ENCODE measurements around the gene TCIRG1.

TCIRG1 gene

DNA sequence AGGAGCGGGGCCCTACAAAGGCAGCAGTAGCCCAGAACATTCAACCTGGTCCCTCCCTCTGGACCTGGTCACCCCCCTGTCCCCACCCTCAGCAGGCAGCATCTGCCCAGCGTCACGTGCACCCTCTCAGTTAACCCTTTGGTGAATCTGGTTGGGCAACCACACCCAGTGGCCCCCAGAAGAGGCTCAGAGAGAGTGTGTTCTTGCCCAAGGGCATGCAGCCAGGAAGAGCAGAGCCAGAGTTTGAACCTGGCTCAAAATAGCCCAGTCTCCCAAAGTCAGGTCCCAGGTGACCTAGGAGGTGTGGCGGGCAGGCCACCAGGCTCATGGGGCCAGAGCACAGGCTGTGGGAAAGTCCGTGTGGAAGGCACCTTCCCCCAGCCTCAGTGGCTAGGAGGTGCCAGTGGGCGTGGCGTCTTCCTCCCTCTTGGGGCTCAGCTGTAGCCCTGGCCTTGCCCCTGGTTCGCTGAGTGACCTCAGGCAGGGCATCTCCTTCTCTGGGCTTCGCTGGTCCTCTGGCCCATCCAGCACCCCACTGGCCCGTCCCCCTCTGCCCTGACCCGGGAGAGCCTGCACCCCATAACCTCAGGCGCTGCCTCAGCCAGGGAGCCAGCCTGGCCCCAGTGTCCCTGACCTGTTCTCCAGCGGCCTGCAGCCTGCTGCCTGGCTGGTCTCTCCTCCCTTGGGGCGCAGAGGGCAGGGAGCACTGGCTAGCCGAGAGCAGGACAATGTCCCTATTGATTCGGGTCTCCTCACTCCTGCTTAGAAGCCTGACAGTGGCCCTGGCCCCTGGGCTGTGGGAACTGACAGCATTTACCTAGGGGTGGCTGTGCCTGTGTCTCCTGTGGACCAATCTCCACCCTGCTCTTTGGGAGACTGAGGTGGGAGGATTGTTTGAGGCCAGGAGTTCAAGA is 21.7 kb upstream of the TCIRG1 start:
- DNase-seq (ENCODE audit: low read depth) = no peak

DNA sequence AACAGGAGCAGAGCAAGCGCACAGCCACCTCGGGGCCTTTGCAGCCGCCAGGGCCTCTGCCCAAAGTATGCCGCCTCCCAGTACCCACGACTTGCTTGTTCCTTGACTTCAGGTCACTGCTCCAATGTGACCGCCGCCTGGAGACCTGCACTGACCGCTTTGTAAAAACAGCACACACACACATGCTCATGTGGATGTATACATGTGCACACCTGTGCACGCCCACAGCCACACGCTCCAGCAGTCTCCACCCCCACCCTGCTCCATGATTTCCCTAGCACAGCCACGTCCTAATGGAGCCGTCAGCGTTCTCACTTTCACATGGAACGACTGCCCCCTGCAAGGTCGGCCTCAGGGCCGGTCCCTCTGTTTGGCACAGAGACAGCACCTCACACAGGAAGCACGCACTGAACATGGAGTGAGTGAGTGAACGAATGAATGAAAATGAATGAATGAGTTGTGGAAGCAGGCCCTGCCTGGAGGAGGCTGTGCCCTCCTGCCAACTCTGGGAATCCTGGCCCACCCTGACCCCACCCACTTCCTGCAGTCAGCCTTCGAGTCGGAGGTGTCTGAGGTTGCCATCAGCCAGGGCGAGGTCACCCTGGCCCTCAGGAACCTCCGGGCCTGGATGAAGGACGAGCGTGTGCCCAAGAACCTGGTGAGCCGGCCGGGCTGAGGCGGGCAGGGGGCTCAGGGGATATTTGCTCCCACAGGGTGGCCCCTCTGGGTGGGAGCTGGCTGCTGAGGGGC is 20.7 kb upstream of the TCIRG1 start:
- no peak for DNase-seq (ENCODE audit: low read depth)

DNA sequence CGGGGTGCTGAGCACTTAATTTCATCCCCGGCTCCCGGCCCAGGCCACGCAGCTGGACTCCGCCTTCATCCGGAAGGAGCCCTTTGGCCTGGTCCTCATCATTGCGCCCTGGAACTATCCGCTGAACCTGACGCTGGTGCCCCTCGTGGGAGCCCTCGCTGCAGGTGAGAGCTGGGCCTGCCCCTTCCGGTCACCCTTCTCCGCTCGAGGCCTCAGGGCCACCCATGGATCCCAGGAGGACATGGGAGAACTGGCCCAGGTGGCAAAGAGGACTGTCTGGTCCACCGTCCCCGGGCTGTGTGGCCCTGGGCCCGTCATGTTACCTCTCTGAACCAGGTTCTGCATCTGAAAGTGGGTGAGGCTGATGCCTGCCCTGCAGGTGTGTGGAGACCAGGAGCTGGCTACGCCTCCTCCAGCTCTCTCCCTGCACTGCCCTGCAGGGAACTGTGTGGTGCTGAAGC is 20.1 kb upstream of the TCIRG1 start:
- DNase-seq (ENCODE audit: low read depth) = no peak

DNA sequence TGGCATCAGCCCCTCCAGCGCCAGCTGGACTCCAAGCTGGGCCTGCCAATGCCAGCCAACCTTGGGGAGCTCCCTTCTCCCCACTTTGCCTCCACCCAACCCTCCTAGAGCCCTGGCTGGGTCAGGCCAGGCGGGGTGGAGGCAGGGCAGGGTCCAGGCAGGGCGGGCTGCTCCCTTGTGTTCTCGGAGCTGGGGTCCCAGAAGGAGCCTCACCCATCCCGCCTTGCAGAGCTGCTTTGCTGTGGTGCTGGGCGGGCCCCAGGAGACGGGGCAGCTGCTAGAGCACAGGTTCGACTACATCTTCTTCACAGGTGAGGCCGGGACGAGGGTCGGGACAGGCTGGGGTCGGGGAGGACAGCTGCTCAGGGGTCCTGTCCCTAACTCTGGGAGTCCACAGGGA is 19.3 kb upstream of the TCIRG1 start:
- DNase-seq (ENCODE audit: low read depth) = no peak

DNA sequence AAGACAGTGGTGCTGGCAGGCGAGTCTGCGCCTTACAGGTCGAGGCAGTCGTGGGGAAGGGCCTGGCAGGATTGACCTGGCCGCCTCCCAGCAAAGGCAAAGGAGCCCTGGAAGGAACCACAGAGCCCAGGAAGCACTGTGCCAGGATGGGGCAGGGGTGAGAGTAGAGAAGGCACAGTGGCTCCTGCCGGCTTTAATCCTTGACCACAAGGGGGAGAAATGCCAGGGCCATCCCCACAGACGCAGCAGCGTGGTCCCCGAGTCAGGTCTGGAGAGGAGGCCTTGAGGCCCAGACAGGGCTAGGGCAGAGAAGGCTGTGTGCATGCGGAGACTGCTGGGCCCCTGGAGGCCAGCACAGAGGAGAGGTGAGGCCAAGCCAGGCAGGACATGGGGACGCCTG is 18.2 kb upstream of the TCIRG1 start:
- no peak for DNase-seq (ENCODE audit: low read depth)

DNA sequence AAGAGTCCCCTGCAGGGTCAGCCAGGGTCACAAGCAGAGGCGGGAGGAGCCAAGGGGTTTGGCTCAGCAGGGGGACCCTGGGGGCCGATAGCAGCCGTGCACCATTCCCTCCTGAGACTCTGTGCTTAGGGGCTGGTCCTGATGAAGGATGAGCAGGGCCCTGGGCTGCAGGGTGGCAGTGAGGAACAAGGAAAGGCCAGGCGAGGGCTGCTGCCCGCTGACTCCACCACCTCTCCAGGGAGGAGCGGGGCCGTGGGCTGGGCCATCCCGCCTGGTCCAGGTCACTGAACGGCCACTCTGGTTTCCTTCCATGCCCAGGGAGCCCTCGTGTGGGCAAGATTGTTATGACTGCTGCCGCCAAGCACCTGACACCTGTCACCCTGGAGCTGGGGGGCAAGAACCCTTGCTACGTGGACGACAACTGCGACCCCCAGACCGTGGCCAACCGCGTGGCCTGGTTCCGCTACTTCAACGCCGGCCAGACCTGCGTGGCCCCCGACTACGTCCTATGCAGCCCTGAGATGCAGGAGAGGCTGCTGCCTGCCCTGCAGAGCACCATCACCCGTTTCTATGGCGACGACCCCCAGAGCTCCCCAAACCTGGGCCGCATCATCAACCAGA is 17.5 kb upstream of the TCIRG1 start:
- DNase-seq (ENCODE audit: low read depth) = no peak

DNA sequence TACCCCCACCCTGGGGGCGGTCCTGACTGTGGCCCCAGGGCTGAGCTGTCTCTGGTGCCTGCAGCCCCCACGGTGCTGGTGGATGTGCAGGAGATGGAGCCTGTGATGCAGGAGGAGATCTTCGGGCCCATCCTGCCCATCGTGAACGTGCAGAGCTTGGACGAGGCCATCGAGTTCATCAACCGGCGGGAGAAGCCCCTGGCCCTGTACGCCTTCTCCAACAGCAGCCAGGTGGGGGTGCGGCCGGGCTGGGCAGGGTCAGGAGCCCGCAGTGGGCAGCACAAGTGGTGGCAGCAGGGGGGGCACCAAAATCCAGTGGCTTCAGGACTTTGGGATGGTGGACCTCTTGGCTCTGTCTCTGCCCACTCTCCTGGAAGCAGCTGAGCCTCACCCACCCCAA is 16.3 kb upstream of the TCIRG1 start:
- no peak for DNase-seq (ENCODE audit: low read depth)

DNA sequence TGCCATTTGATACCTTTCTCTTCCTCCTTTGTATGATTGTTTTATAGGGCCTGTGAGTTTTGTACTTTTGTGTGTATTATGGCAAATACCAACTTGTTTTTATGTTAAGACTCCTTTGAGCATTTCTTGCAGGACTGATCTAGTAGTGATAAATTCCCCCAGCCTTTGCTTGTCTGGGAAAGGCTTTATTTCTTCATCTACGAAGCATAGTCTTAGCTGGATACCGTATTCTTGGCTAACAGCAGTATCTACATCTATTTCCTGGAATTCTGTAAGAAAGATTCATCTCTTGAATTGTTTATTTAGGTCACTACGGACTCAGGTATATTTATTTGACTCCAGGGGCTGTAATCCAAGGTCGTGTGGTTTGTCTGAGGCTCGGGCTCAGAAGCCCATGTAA is 14.3 kb upstream of the TCIRG1 start:
- no peak for DNase-seq (ENCODE audit: low read depth)

DNA sequence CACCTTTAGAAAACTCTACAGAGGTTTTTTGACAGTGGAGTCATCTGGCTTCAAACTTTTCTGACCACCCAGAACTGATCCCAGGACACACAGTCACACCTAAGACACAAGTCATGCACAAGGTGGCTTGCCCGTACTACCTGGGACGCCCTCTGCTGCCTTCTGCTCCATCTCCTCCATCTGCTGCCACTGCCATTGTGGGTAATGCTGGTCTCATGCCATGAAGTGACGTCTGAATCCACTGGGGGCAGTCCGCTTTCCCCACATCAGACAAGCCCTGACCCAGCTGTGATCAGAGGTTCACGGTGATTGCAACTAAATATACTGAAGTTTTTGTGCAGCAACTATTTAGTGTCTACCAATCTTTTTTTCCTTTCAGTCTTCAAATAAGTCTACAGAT is 13.8 kb upstream of the TCIRG1 start:
- DNase-seq (ENCODE audit: low read depth) = no peak

DNA sequence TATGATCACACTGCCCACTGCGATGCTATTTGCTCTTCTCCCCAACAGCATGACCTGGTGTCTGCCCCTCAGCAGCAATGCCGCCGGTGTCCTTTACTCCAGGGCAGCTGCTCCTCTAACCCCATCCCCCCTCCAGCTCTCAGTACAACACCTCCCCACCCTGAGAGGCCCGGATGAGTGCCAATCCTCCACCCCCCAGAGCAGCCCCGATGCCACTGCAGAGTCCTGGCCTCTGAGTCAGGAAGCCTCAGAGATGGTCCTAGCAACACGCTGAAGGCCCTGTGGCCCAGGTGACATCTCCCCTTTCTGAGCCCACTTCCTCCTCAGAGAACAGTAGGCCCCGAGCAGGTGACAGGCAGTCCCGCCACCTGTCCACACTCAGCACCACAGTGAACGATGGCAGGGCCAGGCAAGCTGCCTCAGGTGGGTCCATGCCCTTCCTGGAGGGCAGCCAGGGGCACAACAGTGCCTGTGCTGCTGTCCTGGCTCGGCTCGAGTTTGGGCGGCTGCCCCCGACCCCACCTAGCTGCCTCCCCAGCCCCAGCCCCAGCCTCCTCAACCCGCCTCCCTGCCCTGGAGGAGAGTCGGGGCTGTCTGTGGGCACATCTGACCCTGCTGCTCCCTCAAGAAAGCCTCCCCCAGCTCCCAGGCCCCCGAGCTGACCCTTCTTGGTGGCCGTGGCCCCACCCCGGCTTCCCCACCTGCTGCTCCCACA is 12.3 kb upstream of the TCIRG1 start:
- DNase-seq (ENCODE audit: low read depth) = no peak

DNA sequence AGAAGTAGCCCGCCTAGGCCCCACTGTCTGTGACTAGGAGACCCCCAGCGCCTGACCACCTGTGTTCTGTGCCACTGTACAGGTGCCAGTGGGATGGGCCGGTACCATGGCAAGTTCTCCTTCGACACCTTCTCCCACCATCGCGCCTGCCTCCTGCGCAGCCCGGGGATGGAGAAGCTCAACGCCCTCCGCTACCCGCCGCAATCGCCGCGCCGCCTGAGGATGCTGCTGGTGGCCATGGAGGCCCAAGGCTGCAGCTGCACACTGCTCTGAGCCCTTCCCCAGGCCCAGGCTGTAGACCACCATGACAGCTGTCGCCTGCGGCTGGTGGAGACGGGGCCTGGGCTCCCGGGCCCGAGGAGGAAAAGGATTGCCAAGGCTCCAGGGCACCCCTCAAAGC is 11.2 kb upstream of the TCIRG1 start:
- DNase-seq (ENCODE audit: low read depth) = no peak

DNA sequence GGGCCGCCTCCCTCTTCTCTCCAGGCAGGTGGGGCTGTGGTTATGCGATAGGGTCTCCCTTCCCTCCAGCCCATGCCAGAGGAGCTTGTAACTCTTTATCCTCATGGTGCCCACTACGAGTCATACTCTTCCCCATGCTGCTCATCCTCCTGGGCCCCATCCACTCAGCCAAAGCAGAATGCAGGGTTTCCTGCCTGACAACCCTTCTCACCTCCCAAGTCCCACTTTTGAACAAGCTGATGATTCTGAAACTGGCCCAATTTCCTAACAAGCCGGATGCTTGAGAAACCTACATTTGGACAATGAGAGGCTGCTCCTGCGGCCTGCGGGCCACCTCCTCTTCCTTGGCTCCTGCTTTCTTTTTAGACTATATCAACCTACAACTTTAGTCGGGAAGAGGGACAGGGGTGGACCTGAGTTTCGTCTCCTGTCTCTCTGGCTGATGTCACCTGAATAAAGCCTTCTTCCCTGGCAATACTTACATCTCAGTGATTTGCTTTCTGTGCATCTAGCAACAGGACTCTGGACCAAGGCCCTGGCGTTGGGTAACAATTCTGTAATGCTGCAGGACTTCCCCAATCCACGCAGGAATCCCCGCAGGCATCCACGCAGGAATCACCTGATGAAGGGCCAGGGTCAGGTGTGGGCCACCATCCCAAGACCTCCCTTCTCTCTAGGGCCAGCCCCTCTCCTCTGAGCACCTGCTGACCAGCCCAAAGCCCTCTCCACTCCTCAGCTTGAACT is 9.9 kb upstream of the TCIRG1 start:
- DNase-seq (ENCODE audit: low read depth) = no peak

DNA sequence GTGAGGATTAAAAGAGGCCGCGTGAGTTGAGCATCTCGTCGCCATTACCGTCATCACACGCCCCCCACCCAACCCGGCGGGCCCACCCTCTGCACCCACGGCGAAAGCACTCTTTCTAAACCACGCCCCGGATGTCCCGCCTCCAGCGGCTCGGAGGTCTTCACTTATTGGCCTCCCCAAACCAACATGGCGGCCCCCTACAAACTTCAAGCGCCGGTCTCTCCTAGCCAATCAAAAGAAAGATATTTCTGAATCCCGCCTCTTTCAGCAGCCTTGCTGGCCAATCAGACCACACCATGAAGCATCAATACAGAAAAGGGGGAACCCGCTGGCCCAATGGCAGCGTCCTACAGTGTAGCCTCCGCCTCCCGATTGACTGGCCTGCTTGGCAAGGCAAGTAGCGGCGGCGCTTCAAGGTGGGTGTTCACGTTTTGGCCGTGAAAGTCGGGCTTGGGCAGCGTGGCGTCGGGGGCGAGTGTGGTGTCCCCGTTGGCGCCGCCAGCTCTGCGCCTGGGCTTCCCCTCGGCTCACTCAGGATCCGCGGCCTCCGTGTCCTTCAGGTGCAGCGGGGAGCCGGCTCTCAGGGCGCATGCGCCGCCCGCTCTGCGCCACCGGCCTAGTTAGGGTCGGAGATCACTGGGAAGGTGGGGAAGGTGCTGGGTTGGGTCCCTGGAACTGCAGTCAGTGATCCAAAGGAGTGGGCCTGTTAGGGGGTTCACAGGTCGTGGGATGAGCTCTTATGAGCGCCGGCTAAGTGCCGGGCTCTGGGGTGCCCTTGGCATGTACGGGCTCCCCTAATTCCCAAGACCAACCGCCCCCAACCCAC is 8.3 kb upstream of the TCIRG1 start, which contains the start of gene NDUFS8:
Gene NDUFS8, plus strand, starts transcription at position 364 of the 826 bp plus-strand sequence. CDS start 1,471 bp downstream, outside the sequence.
- DNase-seq (ENCODE audit: low read depth) = peak; percentile 95

DNA sequence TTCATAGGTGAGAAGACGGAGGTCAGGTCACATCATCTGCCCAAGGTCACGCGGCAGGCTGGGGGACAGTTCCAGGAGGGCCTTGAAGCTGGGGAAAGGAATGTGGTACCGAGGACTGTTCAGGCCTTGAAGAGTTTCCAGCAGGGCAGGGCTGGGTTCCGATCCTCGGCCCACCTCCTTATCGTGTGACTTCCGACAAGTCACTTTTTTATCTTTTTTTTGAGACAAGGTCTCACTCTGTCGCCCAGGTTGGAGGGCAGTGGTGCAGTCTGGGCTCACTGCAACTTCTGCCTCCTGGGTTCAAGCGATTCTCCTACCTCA is 7.7 kb upstream of the TCIRG1 start:
- DNase-seq (ENCODE audit: low read depth) = no peak

DNA sequence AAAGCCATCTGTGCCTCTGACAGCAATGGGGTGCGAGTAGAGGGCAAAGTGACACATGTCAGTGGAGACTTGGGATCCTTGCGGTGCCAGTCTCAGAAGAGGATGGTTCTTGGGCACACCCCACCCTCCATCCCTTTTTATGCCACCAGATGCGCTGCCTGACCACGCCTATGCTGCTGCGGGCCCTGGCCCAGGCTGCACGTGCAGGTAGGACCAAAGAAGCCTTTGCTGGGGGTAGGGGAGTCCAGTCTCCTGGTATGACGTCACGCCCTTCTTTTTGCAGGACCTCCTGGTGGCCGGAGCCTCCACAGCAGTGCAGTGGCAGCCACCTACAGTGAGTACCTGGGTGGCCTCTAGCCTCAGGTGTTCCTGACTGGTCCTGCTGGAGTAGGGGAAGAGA is 6.8 kb upstream of the TCIRG1 start:
- no peak for DNase-seq (ENCODE audit: low read depth)

DNA sequence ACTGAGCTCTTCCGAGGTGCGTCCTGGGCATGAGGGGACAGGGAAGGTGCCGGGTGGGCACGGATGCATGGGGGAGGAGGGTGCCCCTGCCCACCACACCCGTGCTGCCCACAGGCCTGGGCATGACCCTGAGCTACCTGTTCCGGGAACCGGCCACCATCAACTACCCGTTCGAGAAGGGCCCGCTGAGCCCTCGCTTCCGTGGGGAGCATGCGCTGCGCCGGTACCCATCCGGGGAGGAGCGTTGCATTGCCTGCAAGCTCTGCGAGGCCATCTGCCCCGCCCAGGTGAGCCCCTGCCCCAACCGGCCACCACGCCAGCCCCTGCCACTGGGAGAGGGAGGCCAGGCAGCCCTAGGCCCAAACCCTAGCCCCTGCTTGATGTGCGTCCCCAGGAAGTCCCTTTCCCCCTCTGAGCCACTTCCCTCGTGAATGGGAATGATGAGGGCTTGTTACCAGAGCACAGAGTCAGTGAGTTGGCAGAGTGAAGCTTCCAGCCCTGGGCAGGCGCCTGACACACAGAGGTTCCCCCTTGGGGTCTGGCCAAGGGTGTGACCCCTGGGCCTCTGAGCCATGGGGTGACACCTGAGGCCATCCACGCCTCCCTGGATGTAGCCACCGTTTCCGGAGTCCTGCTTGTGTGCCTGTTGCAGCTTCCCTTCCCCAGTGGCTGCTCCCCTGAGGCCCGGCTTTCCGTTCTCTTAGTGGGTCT is 5.7 kb upstream of the TCIRG1 start:
- no peak for DNase-seq (ENCODE audit: low read depth)

DNA sequence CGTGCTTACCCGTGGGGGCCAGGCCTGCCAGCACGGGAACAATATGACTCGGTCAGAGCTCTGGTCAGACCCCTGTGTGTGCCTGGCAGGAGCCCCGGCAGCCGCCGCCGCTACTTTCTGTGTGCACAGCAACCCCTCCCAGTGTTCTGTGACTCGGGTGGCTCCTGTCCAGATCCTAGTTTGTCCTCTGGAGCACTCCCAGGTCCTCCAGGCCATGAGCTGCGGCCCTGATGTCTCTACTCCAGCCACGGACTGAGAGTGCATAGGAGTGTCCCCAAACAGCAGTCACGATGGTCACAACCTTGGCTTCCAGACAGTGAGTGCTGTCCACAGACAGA is 5.1 kb upstream of the TCIRG1 start:
- no peak for DNase-seq (ENCODE audit: low read depth)

DNA sequence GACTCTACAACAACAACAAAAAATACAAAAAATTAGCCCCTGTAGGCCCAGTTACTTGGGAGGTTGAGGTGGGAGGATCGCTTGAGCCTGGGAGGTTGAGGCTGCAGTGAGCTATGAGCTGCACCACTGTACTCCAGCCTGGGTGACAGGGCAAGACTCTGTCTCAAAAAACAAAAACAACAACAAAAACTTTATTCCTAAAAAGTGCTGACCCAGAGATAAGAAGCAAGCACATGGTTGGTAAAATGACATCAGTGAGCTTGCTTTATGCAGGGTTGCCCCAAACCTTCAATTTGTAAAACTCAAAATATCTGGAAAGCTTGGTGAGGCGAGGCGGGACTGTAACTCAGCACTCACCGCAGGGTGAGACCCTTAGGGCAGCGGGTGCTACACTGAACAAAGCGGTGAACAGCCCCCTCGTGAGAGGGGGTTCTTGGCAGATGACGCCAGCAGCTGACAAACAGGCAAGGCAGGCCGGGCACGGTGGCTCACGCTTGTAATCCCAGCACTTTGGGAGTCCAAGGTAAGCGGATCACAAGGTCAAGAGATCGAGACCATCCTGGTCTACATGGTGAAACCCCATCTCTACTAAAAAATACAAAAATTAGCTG is 3.5 kb upstream of the TCIRG1 start:
- DNase-seq (ENCODE audit: low read depth) = no peak

DNA sequence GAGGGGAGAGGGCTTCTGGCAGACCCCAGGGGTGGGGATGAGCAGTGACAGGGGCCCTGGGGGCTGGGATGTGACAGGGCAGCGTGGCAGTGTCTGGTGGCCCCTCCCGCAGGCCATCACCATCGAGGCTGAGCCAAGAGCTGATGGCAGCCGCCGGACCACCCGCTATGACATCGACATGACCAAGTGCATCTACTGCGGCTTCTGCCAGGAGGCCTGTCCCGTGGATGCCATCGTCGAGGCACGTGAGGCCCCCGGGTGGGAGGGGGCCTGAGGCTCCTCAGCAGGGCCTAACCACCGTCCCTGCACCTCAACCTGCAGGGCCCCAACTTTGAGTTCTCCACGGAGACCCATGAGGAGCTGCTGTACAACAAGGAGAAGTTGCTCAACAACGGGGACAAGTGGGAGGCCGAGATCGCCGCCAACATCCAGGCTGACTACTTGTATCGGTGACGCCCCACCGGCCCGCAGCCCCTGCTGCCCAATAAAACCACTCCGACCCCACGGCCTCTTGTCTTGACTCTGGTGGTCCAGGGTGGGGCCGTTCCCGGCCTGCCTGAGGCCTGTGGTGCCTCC is 2.6 kb upstream of the TCIRG1 start:
- DNase-seq (ENCODE audit: low read depth) = no peak

All from activated T-helper 9 cell treated with anti-CD3 and anti-CD28 coated beads, Interleukin-2, amount 50 U/mL, for 16 hours (primary cell).